BJ (cell line): ENCODE results near the gene DHH. TPM values are rescaled to one million over a fixed set of nuclear protein-coding genes. Genes with fewer than 3 reads are reported as not detected.
"Not testable (repeated sequence)": the region's sequence is repeated elsewhere in the genome, so short reads cannot be mapped to it uniquely, and the experiment has no call there.

Source experiments
- CTCF ChIA-PET: fragments of 350-600 bp; formaldehyde crosslinking; extraction: SDS; loops from one replicate; lab custom pipeline; 2021; ENCODE audit warnings: antibody characterized with exemption, inconsistent platforms; lab: Yijun Ruan, JAX
- POLR2A ChIA-PET: fragments of 300-600 bp; sonication (Branson Sonifier 250); formaldehyde crosslinking; extraction: SDS; loops from one replicate; lab custom pipeline; 2021; ENCODE audit warnings: antibody characterized with exemption; lab: Charles Lee
- DNase-seq: peaks from one replicate; pipeline ENCODE4 v3.0.0-alpha.2; 2011; ENCODE audit warnings: low read depth
- H3K27me3 ChIP-seq: 2 replicates; pipeline ENCODE4 v1.6.0; 2011; ENCODE audit warnings: low read length; ENCODE audit not compliant: control insufficient read depth, insufficient read depth
- H3K36me3 ChIP-seq: 2 replicates; pipeline ENCODE4 v1.5.1; 2011; ENCODE audit warnings: low read length; ENCODE audit not compliant: control insufficient read depth, insufficient read depth
- H3K4me3 ChIP-seq: 2 replicates; pipeline ENCODE4 v1.5.1; 2011; ENCODE audit warnings: low read depth, mild to moderate bottlenecking, control low read depth, low read length
- CTCF ChIP-seq: IDR thresholded peaks from 2 replicates; pipeline ENCODE4 v1.5.1; 2011; ENCODE audit warnings: low read depth, mild to moderate bottlenecking, control low read depth, inconsistent platforms, low read length, moderate library complexity; ENCODE audit not compliant: insufficient read depth
- polyA minus RNA-seq: library from RNA; depleted of rRNA, polyadenylated mRNA; stranded (reverse); fragments of >200 nt; gene quantifications from 2 replicates; pipeline ENCODE4 v1.2.3, GENCODE V29; 2011; rRNA and poly(A)+ RNA removed
- polyA plus RNA-seq: library from polyadenylated mRNA; depleted of rRNA; stranded (reverse); fragments of >200 nt; gene quantifications from 2 replicates; pipeline ENCODE4 v1.2.3, GENCODE V29; 2011; rRNA removed

Gene DHH
- polyA plus RNA-seq = not detected in 2 replicates
- 0.21 TPM in 1 of 2 replicates, not detected in the other for polyA minus RNA-seq

- POLR2A ChIA-PET = interaction anchor here (0.6 kb wide), 1 partner anchor 36 kb away, joined by 3 read pairs; no protein-coding TSS in a partner anchor
- CTCF ChIA-PET = interaction anchor here (0.7 to 4.7 kb wide), 12 partner anchors 8 to 141 kb away, joined by 3 to 30 read pairs (median 6); partner anchors contain the start of gene LMBR1L
- Histone ChIP-seq H3K27me3 (peaks cover 11% of the 10 kb centered on the region), H3K4me3 (no peak within 1 kb of the TSS), H3K36me3 (peaks cover 10% of the 10 kb centered on the region)
- TF ChIP-seq CTCF = no peak
- DNase-seq = no peak
Observed at GRCh38 chr12:49094160-49094974, at the start of gene DHH. Gene DHH, minus strand, starts transcription at chr12:49094801. Its CDS starts 289 bp downstream, at chr12:49094512.

GRCh38 chr12:49144384-49144783 is 49.8 kb upstream of the DHH start:
- DNase-seq = no peak
- ChIA-PET CTCF (interaction anchor here (1.2 kb wide), 1 partner anchor 15 kb away, joined by 4 read pairs; no protein-coding TSS in a partner anchor), POLR2A (no interaction called here)
- no peak overlapping the region for H3K4me3 ChIP-seq
- TF ChIP-seq CTCF = no peak
- H3K36me3 ChIP-seq = no peaks in the 10 kb centered on the region
- H3K27me3 ChIP-seq = no peaks in the 10 kb centered on the region

DNA sequence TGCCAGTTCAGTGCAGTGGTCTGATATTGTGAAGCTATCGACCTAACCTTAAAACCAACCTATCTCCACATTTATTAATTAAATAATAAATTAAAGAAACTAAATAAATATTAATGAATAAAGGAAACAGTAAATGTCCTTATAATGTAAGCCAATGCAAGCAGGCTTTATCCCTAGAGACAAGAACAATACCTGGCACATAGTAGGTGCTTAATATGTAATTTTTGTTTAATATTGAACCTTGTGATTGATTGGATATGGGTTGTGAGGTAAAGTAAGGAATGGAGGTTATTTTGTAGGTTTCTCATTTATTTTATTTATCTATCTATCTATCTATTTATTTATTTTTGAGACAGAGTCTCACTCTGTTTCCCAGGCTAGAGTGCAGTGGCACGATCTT is 44.4 kb upstream of the DHH start:
- ChIA-PET CTCF (interaction anchor here (0.8 to 1.7 kb wide), 3 partner anchors 9 to 96 kb away, joined by 3 to 9 read pairs (median 3); no protein-coding TSS in a partner anchor), POLR2A (no interaction called here)
- no peak overlapping the region for H3K4me3 ChIP-seq
- DNase-seq = no peak
- no peaks in the 10 kb centered on the region for H3K36me3 ChIP-seq
- H3K27me3 ChIP-seq = no peaks in the 10 kb centered on the region
- no peak for TF ChIP-seq CTCF

DNA sequence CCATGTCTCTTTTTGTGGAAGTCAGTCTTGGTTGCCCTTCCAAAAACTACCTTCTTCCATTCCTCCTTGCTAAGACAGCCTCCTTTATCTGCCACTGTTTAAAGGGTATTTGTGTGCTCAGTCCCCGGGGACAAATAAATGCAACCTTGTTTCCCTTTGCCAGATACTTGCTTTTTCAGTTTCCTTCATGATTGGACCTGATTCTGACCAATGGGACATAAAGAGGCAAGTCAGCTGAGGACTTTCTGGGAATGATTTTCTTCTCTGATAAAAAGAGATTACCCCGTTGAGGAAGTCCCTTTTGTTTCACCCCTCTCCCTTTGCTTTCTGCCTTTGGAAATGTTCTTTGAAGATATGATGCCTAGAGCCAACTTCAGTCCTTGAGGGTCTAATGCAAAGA is 44.0 kb upstream of the DHH start:
- DNase-seq = no peak
- ChIA-PET POLR2A (no interaction called here), CTCF (interaction anchor here (0.8 to 1.7 kb wide), 3 partner anchors 9 to 97 kb away, joined by 3 to 9 read pairs (median 3); no protein-coding TSS in a partner anchor)
- H3K27me3 ChIP-seq = no peaks in the 10 kb centered on the region
- H3K4me3 ChIP-seq = no peak overlapping the region
- H3K36me3 ChIP-seq = no peaks in the 10 kb centered on the region
- TF ChIP-seq CTCF = no peak

DNA sequence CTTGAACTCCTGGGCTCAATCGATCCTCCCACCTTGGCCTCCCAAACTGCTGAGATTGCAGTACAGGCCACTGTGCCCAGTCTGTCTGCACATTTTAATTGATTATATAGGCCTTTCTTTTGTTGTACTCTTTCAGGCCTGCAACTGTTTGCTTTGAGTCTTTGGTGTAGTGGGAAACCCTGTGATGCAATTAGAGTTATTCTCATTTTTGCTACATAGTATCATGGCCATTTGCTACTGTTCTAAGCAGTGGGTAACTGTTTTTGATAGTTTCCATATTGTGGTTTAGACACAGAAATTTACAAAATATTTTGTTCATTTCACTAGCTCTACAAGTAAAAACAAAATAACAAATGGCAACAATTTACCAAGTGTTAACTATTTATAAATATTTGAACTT is 42.9 kb upstream of the DHH start:
- ChIA-PET POLR2A (no interaction called here), CTCF (no interaction called here)
- Histone ChIP-seq H3K36me3 (no peaks in the 10 kb centered on the region), H3K27me3 (no peaks in the 10 kb centered on the region), H3K4me3 (no peak overlapping the region)
- no peak for DNase-seq
- TF ChIP-seq CTCF = no peak

GRCh38 chr12:49136997-49137396 is 42.4 kb upstream of the DHH start:
- H3K27me3 ChIP-seq, H3K36me3 ChIP-seq, CTCF ChIA-PET, DNase-seq, H3K4me3 ChIP-seq, POLR2A ChIA-PET: not testable (repeated sequence)
